PC-3 (cell line): ENCODE data around the gene STRIP2.

Experiments used
- CTCF ChIP-seq: fragments of 300-600 bp; sonication (generic); conservative IDR thresholded peaks from 2 replicates; pipeline ENCODE4 v1.5.1; 2017; ENCODE audit warnings: antibody characterized with exemption, low read depth, mild to moderate bottlenecking, low read length
- EZH2 ChIP-seq: fragments of 300-600 bp; sonication (generic); IDR thresholded peaks from one replicate; pipeline ENCODE4 v1.6.1; 2017; ENCODE audit warnings: antibody characterized with exemption, mild to moderate bottlenecking, low read length; ENCODE audit not compliant: unreplicated experiment
- EZH2phosphoT487 ChIP-seq: fragments of 300-600 bp; sonication (generic); IDR thresholded peaks from 2 replicates; pipeline ENCODE4 v1.6.1; 2018; ENCODE audit warnings: mild to moderate bottlenecking, antibody characterized with exemption, low read length, borderline replicate concordance

GRCh38 chr7:129522971-129523340, 88.7 kb downstream of the STRIP2 start:
- TF ChIP-seq CTCF, result no peak
- no peak for TF ChIP-seq EZH2phosphoT487
- no peak for TF ChIP-seq EZH2
